IPS-15b (cell line): ENCODE measurements around the gene CERS5.

Experiments
- H3K27me3 ChIP-seq: one replicate; pipeline ENCODE4 v1.6.1; 2013; ENCODE audit warnings: low read length; ENCODE audit not compliant: control insufficient read depth, insufficient read depth
- H3K36me3 ChIP-seq: one replicate; pipeline ENCODE4 v1.6.1; 2013; ENCODE audit warnings: low read length; ENCODE audit not compliant: control insufficient read depth, insufficient read depth
- H3K4me1 ChIP-seq: one replicate; pipeline ENCODE4 v1.6.1; 2013; ENCODE audit warnings: mild to moderate bottlenecking, low read length; ENCODE audit not compliant: control insufficient read depth, insufficient read depth
- H3K4me3 ChIP-seq: one replicate; pipeline ENCODE4 v1.5.1; 2013; ENCODE audit warnings: low read depth, low read length
- H3K9ac ChIP-seq: one replicate; pipeline ENCODE4 v1.6.1; 2013; ENCODE audit warnings: low read depth, mild to moderate bottlenecking, low read length
- H3K9me3 ChIP-seq: one replicate; pipeline ENCODE4 v1.6.1; 2013; ENCODE audit warnings: mild to moderate bottlenecking, low read length; ENCODE audit not compliant: control insufficient read depth, insufficient read depth

Gene CERS5

GRCh38 chr12:50121641-50122040, 45.5 kb downstream of the CERS5 start:
- H3K9ac ChIP-seq = no peak overlapping the region
- no peaks in the 10 kb centered on the region for H3K4me1 ChIP-seq
- peaks cover 2% of the 10 kb centered on the region for H3K36me3 ChIP-seq
- H3K27me3 ChIP-seq = no peaks in the 10 kb centered on the region
- no peaks in the 10 kb centered on the region for H3K9me3 ChIP-seq
- no peak overlapping the region for H3K4me3 ChIP-seq

GRCh38 chr12:50120953-50121352, 46.2 kb downstream of the CERS5 start:
- no peak overlapping the region for H3K4me3 ChIP-seq

GRCh38 chr12:50120521-50120920, 46.6 kb downstream of the CERS5 start:
- no peaks in the 10 kb centered on the region for H3K27me3 ChIP-seq
- H3K36me3 ChIP-seq = peaks cover 5% of the 10 kb centered on the region
- no peak overlapping the region for H3K4me3 ChIP-seq
- H3K4me1 ChIP-seq = no peaks in the 10 kb centered on the region
- H3K9ac ChIP-seq = no peak overlapping the region
- no peaks in the 10 kb centered on the region for H3K9me3 ChIP-seq

More at GRCh38 chr12:50120953-50121352, 46.2 kb downstream of the CERS5 start:
- H3K4me1 ChIP-seq = no peaks in the 10 kb centered on the region
- peaks cover 2% of the 10 kb centered on the region for H3K36me3 ChIP-seq
- H3K27me3 ChIP-seq = no peaks in the 10 kb centered on the region
- H3K9me3 ChIP-seq = no peaks in the 10 kb centered on the region
- H3K9ac ChIP-seq = no peak overlapping the region

GRCh38 chr12:50119387-50119786, 47.8 kb downstream of the CERS5 start:
- Histone ChIP-seq H3K4me1 (no peaks in the 10 kb centered on the region), H3K9ac (no peak overlapping the region), H3K4me3 (no peak overlapping the region), H3K36me3 (peaks cover 6% of the 10 kb centered on the region), H3K27me3 (no peaks in the 10 kb centered on the region), H3K9me3 (no peaks in the 10 kb centered on the region)

GRCh38 chr12:50117057-50117622, 50.0 kb downstream of the CERS5 start:
- no peaks in the 10 kb centered on the region for H3K9me3 ChIP-seq
- no peaks in the 10 kb centered on the region for H3K4me1 ChIP-seq
- no peak overlapping the region for H3K9ac ChIP-seq
- no peak overlapping the region for H3K4me3 ChIP-seq
- H3K36me3 ChIP-seq = peaks cover 6% of the 10 kb centered on the region
- H3K27me3 ChIP-seq = no peaks in the 10 kb centered on the region

GRCh38 chr12:50112456-50113218, 54.5 kb downstream of the CERS5 start:
- Histone ChIP-seq H3K9me3 (no peaks in the 10 kb centered on the region), H3K9ac (peak overlapping the region; percentile 90), H3K36me3 (peaks cover 4% of the 10 kb centered on the region), H3K4me3 (peak overlapping the region; percentile 97), H3K27me3 (no peaks in the 10 kb centered on the region), H3K4me1 (peaks cover 14% of the 10 kb centered on the region)

- no peaks in the 10 kb centered on the region for H3K9me3 ChIP-seq
- peaks cover 4% of the 10 kb centered on the region for H3K36me3 ChIP-seq
- peak within 1 kb of the TSS; percentile 97 for H3K4me3 ChIP-seq
- H3K4me1 ChIP-seq = peaks cover 14% of the 10 kb centered on the region
- peak within 1 kb of the TSS; percentile 90 for H3K9ac ChIP-seq
- no peaks in the 10 kb centered on the region for H3K27me3 ChIP-seq
These were observed 55.3 kb downstream of the CERS5 start, which contains the start of gene COX14 for GRCh38 chr12:50111693-50112455. Gene COX14, plus strand, starts transcription at chr12:50112236. Its CDS starts 7,808 bp downstream, at chr12:50120044.

GRCh38 chr12:50111395-50111692, 55.8 kb downstream of the CERS5 start:
- H3K36me3 ChIP-seq = peaks cover 4% of the 10 kb centered on the region
- H3K27me3 ChIP-seq = no peaks in the 10 kb centered on the region
- no peaks in the 10 kb centered on the region for H3K9me3 ChIP-seq
- peaks cover 14% of the 10 kb centered on the region for H3K4me1 ChIP-seq
- peak overlapping the region; percentile 37 for H3K9ac ChIP-seq
- peak overlapping the region; percentile 58 for H3K4me3 ChIP-seq

GRCh38 chr12:50110762-50111351, 56.3 kb downstream of the CERS5 start:
- Histone ChIP-seq H3K4me3 (peak overlapping the region; percentile 58), H3K27me3 (no peaks in the 10 kb centered on the region), H3K4me1 (peaks cover 14% of the 10 kb centered on the region), H3K36me3 (peaks cover 4% of the 10 kb centered on the region), H3K9ac (peak overlapping the region; percentile 37), H3K9me3 (no peaks in the 10 kb centered on the region)

- H3K4me3 ChIP-seq = peak overlapping the region; percentile 22
- no peaks in the 10 kb centered on the region for H3K36me3 ChIP-seq
- peak overlapping the region; percentile 37 for H3K9ac ChIP-seq
- H3K9me3 ChIP-seq = no peaks in the 10 kb centered on the region
- H3K4me1 ChIP-seq = peaks cover 14% of the 10 kb centered on the region
- no peaks in the 10 kb centered on the region for H3K27me3 ChIP-seq
These were observed 56.9 kb downstream of the CERS5 start for GRCh38 chr12:50110127-50110761.

- Histone ChIP-seq H3K9ac (no peak overlapping the region), H3K27me3 (no peaks in the 10 kb centered on the region), H3K4me1 (peaks cover 14% of the 10 kb centered on the region), H3K36me3 (no peaks in the 10 kb centered on the region), H3K9me3 (no peaks in the 10 kb centered on the region), H3K4me3 (no peak overlapping the region)
These were observed 57.9 kb downstream of the CERS5 start for GRCh38 chr12:50109319-50109718.
